ENCODE results near the gene CCDC28B. TPM values are rescaled to one million over a fixed set of nuclear protein-coding genes. Genes with fewer than 3 reads are reported as not detected.

The CCDC28B gene
- total and polyA plus RNA-seq, 2 of the 13 experiments (the other 11 are each of a cell fraction or from before 2014, with no cell fraction given): 2.6 to 3.5 TPM

DNA sequence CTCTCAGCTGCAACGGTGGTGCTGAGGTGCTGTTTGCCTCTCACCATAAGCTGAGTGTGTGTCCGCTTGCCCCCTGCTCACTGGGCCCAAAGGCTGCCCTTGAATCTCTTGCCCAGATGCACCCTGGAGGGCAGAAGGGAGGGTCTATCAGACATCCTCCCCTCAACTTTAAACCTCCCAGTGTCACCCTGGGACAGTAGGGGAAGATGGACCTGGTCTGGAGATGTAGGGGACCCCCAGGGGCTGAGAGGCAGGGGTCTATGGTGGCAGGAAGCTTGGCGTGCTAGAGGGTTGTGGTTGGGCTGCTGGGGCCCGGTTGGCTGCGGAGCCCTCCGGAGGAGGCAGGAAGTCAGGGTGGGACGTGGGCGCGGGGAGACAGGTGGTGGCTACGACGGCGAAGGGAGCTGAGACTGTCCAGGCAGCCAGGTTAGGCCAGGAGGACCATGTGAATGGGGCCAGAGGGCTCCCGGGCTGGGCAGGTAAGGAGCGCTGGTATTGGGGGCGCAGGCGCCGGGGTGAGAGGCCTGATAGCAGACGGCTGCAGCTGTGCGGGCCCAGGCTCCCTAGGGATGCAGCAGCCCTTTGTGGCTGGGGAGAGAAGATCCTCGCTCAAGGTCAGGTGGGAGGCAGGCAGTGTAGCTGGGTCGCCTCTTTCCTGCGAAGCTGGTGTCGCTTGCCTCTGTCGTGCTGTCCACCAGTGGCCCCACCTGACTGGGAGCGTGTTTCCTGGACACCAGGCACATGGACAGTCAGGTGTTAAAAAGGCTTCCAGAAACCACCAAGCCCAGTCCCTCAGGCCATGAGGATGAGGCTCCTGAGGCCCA lies 50.7 kb downstream of the CCDC28B start, which contains the start of gene LCK (continued):
- TF ChIP-seq, protein P1, sequence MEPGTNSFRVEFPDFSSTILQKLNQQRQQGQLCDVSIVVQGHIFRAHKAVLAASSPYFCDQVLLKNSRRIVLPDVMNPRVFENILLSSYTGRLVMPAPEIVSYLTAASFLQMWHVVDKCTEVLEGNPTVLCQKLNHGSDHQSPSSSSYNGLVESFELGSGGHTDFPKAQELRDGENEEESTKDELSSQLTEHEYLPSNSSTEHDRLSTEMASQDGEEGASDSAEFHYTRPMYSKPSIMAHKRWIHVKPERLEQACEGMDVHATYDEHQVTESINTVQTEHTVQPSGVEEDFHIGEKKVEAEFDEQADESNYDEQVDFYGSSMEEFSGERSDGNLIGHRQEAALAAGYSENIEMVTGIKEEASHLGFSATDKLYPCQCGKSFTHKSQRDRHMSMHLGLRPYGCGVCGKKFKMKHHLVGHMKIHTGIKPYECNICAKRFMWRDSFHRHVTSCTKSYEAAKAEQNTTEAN (CRISPR knock-in tag; conservative IDR thresholded peaks at IDR 0.05): no peak
- TF ChIP-seq SMC3 (IDR thresholded peaks at IDR 0.05; ENCODE audit: low read length) (no peak), ZFP36L2 (CRISPR knock-in tag; IDR thresholded peaks at IDR 0.05) (no peak), ZNF784 (CRISPR knock-in tag; IDR thresholded peaks at IDR 0.05; ENCODE audit: borderline replicate concordance) (no peak), SNAPC2 (CRISPR knock-in tag; IDR thresholded peaks at IDR 0.05) (peak; percentile 88), SALL1 (CRISPR knock-in tag; IDR thresholded peaks at IDR 0.05) (peak; percentile 8; the same call in 1 of the 2 replicates), EEA1 (CRISPR knock-in tag; IDR thresholded peaks at IDR 0.05; ENCODE audit: borderline replicate concordance) (peak; percentile 63; the same call in 1 of the 2 replicates), ZNF180 (CRISPR knock-in tag; IDR thresholded peaks at IDR 0.05; ENCODE audit: borderline replicate concordance, low read depth) (no peak), HNRNPH1 (optimal IDR thresholded peaks at IDR 0.05; ENCODE audit: low read depth, low read length) (peak; percentile 75), RBFOX2 (IDR thresholded peaks at IDR 0.05; ENCODE audit: low read depth, low read length) (peak; percentile 49; the same call in 1 of the 2 replicates), ZNF101 (CRISPR knock-in tag; IDR thresholded peaks at IDR 0.05; ENCODE audit: borderline replicate concordance, low read depth) (no peak), PHB2 (IDR thresholded peaks at IDR 0.05; ENCODE audit: partially characterized antibody) (no peak), ZNF207 (IDR thresholded peaks at IDR 0.05; ENCODE audit: borderline replicate concordance) (no peak), NFAT5 (CRISPR knock-in tag; IDR thresholded peaks at IDR 0.05) (no peak), NR2F2 (IDR thresholded peaks at IDR 0.05; ENCODE audit: borderline replicate concordance, low read depth) (0 out of 2 replicates have a peak, but pooled peaks have one; percentile 16), ZNF775 (CRISPR knock-in tag; IDR thresholded peaks at IDR 0.05; ENCODE audit: borderline replicate concordance) (no peak)
- TF ChIP-seq, protein P2, sequence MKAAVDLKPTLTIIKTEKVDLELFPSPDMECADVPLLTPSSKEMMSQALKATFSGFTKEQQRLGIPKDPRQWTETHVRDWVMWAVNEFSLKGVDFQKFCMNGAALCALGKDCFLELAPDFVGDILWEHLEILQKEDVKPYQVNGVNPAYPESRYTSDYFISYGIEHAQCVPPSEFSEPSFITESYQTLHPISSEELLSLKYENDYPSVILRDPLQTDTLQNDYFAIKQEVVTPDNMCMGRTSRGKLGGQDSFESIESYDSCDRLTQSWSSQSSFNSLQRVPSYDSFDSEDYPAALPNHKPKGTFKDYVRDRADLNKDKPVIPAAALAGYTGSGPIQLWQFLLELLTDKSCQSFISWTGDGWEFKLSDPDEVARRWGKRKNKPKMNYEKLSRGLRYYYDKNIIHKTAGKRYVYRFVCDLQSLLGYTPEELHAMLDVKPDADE (CRISPR knock-in tag; IDR thresholded peaks at IDR 0.05): no peak
- TF ChIP-seq, protein P3, sequence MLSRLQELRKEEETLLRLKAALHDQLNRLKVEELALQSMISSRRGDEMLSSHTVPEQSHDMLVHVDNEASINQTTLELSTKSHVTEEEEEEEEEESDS (CRISPR knock-in tag; IDR thresholded peaks at IDR 0.05; ENCODE audit: borderline replicate concordance): peak; percentile 89
